Liver (tissue), 9 donors: ENCODE data around the gene AP1M2. TPM values are rescaled to one million over a fixed set of nuclear protein-coding genes. Genes with fewer than 3 reads are reported as not detected.

Source experiments
- DNase-seq: peaks from one replicate; pipeline ENCODE4 v3.0.0-alpha.2; 2017; ENCODE audit warnings: low spot score
- H3K27ac ChIP-seq, 2 donors: one replicate each; pipeline ENCODE4 v1.7.0; 2013; ENCODE audit warnings: inconsistent platforms in 2 of 2, low read length in 2 of 2, control low read depth in 1 of 2, low read depth in 1 of 2, mild to moderate bottlenecking in 1 of 2
- H3K27me3 ChIP-seq, 4 donors: one replicate each; pipeline versions ENCODE4 v1.6.1 to v1.7.0; 2013; ENCODE audit warnings: low read length in 3 of 4, inconsistent platforms in 1 of 4, mild to moderate bottlenecking in 1 of 4, moderate library complexity in 1 of 4; ENCODE audit not compliant: control insufficient read depth in 4 of 4, insufficient read depth in 4 of 4
- H3K36me3 ChIP-seq, 4 donors: one replicate each; pipeline versions ENCODE4 v1.6.1 to v1.7.0; 2013; ENCODE audit warnings: low read length in 3 of 4, mild to moderate bottlenecking in 3 of 4, low read depth in 1 of 4, moderate library complexity in 1 of 4; ENCODE audit not compliant: control insufficient read depth in 4 of 4, insufficient read depth in 3 of 4
- H3K4me1 ChIP-seq, 4 donors: one replicate each; pipeline versions ENCODE4 v1.6.1 to v1.7.0; 2013; ENCODE audit warnings: low read length in 3 of 4, mild to moderate bottlenecking in 3 of 4, moderate library complexity in 1 of 4; ENCODE audit not compliant: control insufficient read depth in 4 of 4, insufficient read depth in 4 of 4
- H3K4me3 ChIP-seq, 3 donors: one replicate each; pipeline versions ENCODE4 v1.6.1 to v1.7.0; 2013; ENCODE audit warnings: low read length in 3 of 3, control low read depth in 1 of 3, low read depth in 1 of 3, mild to moderate bottlenecking in 1 of 3
- H3K9ac ChIP-seq, 2 donors: one replicate each; pipeline ENCODE4 v1.7.0; 2013; ENCODE audit warnings: low read length in 2 of 2, mild to moderate bottlenecking in 2 of 2, moderate library complexity in 2 of 2, control low read depth in 1 of 2, low read depth in 1 of 2
- H3K9me3 ChIP-seq, 4 donors: one replicate each; pipeline versions ENCODE4 v1.6.1 to v1.7.0; 2013; ENCODE audit warnings: low read length in 3 of 4; ENCODE audit not compliant: control insufficient read depth in 4 of 4
- ATF3 ChIP-seq: IDR thresholded peaks from 2 replicates; pipeline ENCODE4 v1.6.1; 2016; ENCODE audit warnings: antibody characterized with exemption
- EGR1 ChIP-seq, 2 donors: IDR thresholded peaks; 2 replicates each; pipeline ENCODE4 v1.6.1; 2016 to 2018; ENCODE audit warnings: antibody characterized with exemption in 2 of 2, low read depth in 2 of 2
- FOXA1 ChIP-seq: IDR thresholded peaks from 2 replicates; pipeline ENCODE4 v1.6.1; 2016; ENCODE audit warnings: antibody characterized with exemption
- FOXA2 ChIP-seq: IDR thresholded peaks from 2 replicates; pipeline ENCODE4 v1.6.1; 2016; ENCODE audit warnings: antibody characterized with exemption
- GABPA ChIP-seq, 2 donors: IDR thresholded peaks in 1 of 2; conservative IDR thresholded peaks in 1 of 2; 2 replicates each; pipeline ENCODE4 v1.6.1; 2016; ENCODE audit warnings: antibody characterized with exemption in 2 of 2, mild to moderate bottlenecking in 1 of 2, moderate library complexity in 1 of 2
- HNF4A ChIP-seq, 2 donors: conservative IDR thresholded peaks; 2 replicates each; pipeline ENCODE4 v1.6.1; 2016; ENCODE audit warnings: antibody characterized with exemption in 2 of 2, mild to moderate bottlenecking in 2 of 2
- HNF4G ChIP-seq: IDR thresholded peaks from 2 replicates; pipeline ENCODE4 v1.6.1; 2016; ENCODE audit warnings: antibody characterized with exemption
- JUND ChIP-seq, 2 donors: IDR thresholded peaks; 2 replicates each; pipeline ENCODE4 v1.6.1; 2016; ENCODE audit warnings: antibody characterized with exemption in 2 of 2
- MAX ChIP-seq: IDR thresholded peaks from 2 replicates; pipeline ENCODE4 v1.6.1; 2016; ENCODE audit warnings: antibody characterized with exemption
- NR2F2 ChIP-seq: IDR thresholded peaks from 2 replicates; pipeline ENCODE4 v1.6.1; 2016; ENCODE audit warnings: antibody characterized with exemption
- RAD21 ChIP-seq, 2 donors: IDR thresholded peaks; 2 replicates each; pipeline ENCODE4 v1.6.1; 2016; ENCODE audit warnings: antibody characterized with exemption in 2 of 2, mild to moderate bottlenecking in 2 of 2
- REST ChIP-seq: IDR thresholded peaks from 2 replicates; pipeline ENCODE4 v1.6.1; 2016; ENCODE audit warnings: antibody characterized with exemption, mild to moderate bottlenecking
- SP1 ChIP-seq: IDR thresholded peaks from 2 replicates; pipeline ENCODE4 v1.6.1; 2018; ENCODE audit warnings: antibody characterized with exemption, mild to moderate bottlenecking
- TAF1 ChIP-seq: conservative IDR thresholded peaks from 2 replicates; pipeline ENCODE4 v1.6.1; 2016; ENCODE audit warnings: antibody characterized with exemption, mild to moderate bottlenecking
- YY1 ChIP-seq: IDR thresholded peaks from 2 replicates; pipeline ENCODE4 v1.6.1; 2016; ENCODE audit warnings: antibody characterized with exemption, mild to moderate bottlenecking
- ZBTB33 ChIP-seq: IDR thresholded peaks from 2 replicates; pipeline ENCODE4 v1.6.1; 2016; ENCODE audit warnings: antibody characterized with exemption
- WGBS: extraction: QIAGEN DNeasy Blood & Tissue Kit; methylation state at CpG from one replicate; pipeline ENCODE4 v1.1.7; 2013; 5-methylcytosine and 5-hydroxymethylcytosine counted together
- polyA plus RNA-seq, 2 donors: library from polyadenylated mRNA; stranded (reverse) in 1 of 2; unstranded in 1 of 2; fragments of 200-250 nt in 1 of 2; fragments of >200 nt in 1 of 2; fragmentation: Nextera tagmentation in 1 of 2; extraction: Ambion mirVana in 1 of 2; gene quantifications; one replicate each; pipeline versions ENCODE4 v1.2.1 to v1.2.3, GENCODE V29; 2013 to 2015
- total RNA-seq, 2 donors: library from RNA; depleted of rRNA; stranded (reverse); fragments of >200 nt; gene quantifications; one replicate each; pipeline ENCODE4 v1.2.3, GENCODE V29; 2014
- donor health status: healthy.
- donor health status: healthy.
- donor health status: healthy.
- donor health status: healthy.
- donor health status: healthy.

AP1M2 gene
- total and polyA plus RNA-seq, 4 donors = 0.42 to 1.3 (median 0.70) TPM

GRCh38 chr19:10600149-10600548, 13.0 kb upstream of the AP1M2 start (continued):
- no peak for TF ChIP-seq REST

- H3K9me3 ChIP-seq = no peaks in the 10 kb centered on the region
- H3K4me3 ChIP-seq = no peak overlapping the region
- no peaks in the 10 kb centered on the region for H3K4me1 ChIP-seq
- 80% methylated on average over 9 of the region's 9 CpGs for whole genome bisulfite sequencing
- DNase-seq = no peak
- no peak for TF ChIP-seq HNF4G
- TF ChIP-seq YY1 = no peak
- no peak for TF ChIP-seq RAD21 (IDR thresholded peaks at IDR 0.05)
- no peak for TF ChIP-seq FOXA1
- no peak for TF ChIP-seq SP1
- no peak for TF ChIP-seq JUND (IDR thresholded peaks at IDR 0.05)
- TF ChIP-seq REST = no peak
- no peak for TF ChIP-seq TAF1
- TF ChIP-seq MAX = no peak
- no peak for TF ChIP-seq FOXA2
- no peak for TF ChIP-seq EGR1 (IDR thresholded peaks at IDR 0.05; ENCODE audit: low read depth in 2 of 2)
- TF ChIP-seq ATF3 = no peak
- no peak for TF ChIP-seq HNF4A (conservative IDR thresholded peaks at IDR 0.05)
- TF ChIP-seq NR2F2 = no peak
- no peak for TF ChIP-seq ZBTB33
- no peak for TF ChIP-seq GABPA (IDR thresholded peaks at IDR 0.05 in 1 of 2, conservative IDR thresholded peaks at IDR 0.05 in 1 of 2)
- H3K36me3 ChIP-seq = no peaks in the 10 kb centered on the region
- no peak overlapping the region for H3K9ac ChIP-seq
- H3K27ac ChIP-seq = peak overlapping the region; percentile 31 to 50
- H3K27me3 ChIP-seq = no peaks in the 10 kb centered on the region
Observed at GRCh38 chr19:10593820-10594637, 6.9 kb upstream of the AP1M2 start.
